ENCODE results near the gene ADAMTS8.
A peak's percentile ranks its signal among the peaks of the same experiment; 100 is the strongest.
"Not testable (repeated sequence)": the region's sequence is repeated elsewhere in the genome, so short reads cannot be mapped to it uniquely, and the experiment has no call there.

ADAMTS8 gene

GRCh38 chr11:130438401-130439159 lies 10.2 kb upstream of the ADAMTS8 start:
- FAIRE-seq, result not testable (repeated sequence)

GRCh38 chr11:130437848-130438247 lies 9.4 kb upstream of the ADAMTS8 start:
- no peak for FAIRE-seq

DNA sequence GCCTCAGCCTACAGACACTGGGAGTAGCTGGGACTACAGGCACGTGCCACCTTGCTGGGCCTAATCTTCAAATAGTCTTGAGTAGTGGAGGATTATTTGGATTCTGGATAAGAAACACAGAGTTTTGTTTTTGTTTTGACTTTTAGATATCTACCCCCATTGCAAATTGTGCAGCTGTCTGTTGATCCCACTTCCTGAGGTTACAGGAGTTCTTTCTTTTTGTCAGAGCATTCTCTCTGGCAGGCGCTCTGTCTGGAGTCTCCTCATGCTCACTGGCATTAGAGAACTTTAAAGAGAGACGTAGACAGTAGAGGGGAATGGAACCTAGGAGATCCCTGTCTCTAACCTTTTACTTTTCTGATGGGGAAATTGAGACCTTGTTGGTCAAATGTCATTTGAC lies 7.8 kb upstream of the ADAMTS8 start:
- FAIRE-seq, result no peak

DNA sequence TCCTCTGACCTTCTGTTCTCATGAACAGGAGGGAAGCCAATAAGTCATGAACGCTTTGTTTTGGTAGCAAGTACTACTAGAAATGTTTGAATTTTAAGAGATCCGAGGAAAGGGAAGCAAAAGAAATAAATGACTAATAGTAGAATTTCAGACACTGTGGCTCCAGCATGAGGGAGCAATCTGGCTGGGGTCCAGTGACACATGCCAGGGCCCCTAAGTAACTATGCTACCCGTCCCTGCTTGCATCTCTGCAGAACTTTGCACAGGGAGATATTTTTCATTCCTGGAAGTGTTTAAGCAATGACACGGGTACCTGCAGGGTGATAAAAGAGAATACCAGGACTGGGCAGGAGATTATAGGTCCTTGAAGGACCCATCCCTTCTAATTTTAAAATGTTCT lies 7.3 kb upstream of the ADAMTS8 start:
- no peak for FAIRE-seq

DNA sequence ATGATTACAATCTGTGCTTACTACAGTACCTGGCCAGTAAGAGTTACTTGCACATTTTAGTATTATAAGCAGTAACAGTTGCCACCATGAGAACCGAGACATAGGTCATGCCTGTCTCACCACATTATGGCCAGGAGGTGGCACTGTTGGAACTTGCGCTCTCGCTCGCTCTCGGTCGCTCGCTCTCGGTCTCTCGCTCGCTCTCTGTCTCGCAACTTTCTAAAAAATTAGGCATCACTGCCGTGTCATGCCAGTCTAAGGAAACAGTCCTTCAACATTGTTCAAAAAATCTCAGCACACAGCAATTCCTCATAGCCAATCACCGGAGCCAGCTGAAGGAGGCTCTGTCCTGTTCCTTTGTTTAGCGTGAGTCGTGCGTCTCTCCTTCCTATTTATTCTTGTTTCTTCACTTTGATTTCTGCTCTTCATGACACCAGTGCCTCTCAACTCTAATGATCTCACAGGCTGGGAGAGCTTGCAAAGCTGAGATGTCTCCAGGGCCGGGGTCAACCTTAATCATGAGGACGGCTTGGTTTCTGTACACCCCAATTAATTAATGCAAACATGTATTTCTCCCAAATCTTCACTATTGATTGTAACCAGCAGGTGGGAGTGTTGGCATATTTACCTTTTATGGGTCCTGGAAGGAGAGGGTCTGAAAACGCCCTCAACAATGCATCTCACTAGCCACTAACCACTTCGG lies 6.3 kb upstream of the ADAMTS8 start:
- peak; percentile 91 for FAIRE-seq

GRCh38 chr11:130433357-130433756 lies 4.9 kb upstream of the ADAMTS8 start:
- FAIRE-seq, result no peak

GRCh38 chr11:130431801-130432200 lies 3.4 kb upstream of the ADAMTS8 start:
- no peak for FAIRE-seq

DNA sequence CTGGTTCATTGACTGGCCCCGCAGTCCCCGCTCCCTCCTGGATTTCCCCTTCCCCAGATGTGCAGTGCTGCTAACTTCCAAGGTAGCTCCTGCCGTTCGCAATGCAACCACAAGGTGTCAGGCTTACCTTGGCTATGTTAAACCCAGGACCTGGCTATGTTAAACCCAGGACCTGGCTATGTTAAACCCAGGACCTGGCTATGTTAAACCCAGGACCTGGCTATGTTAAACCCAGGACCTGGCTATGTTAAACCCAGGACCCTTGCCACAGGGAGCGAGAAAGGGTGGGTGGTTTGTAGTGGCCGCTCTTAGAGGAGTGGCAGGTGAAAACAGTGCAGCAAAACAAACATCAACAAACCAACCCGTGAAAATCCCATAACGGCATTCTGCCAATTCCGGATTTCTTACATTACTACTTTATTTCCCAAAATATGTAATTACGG lies 2.9 kb upstream of the ADAMTS8 start:
- no peak for FAIRE-seq

- FAIRE-seq, result no peak
Measured at GRCh38 chr11:130429983-130430382, 1.6 kb upstream of the ADAMTS8 start.

- FAIRE-seq, result no peak
Measured at GRCh38 chr11:130429120-130429681, 792 bp upstream of the ADAMTS8 start.

GRCh38 chr11:130427581-130428315 lies 661 bp downstream of the ADAMTS8 start:
- FAIRE-seq, result no peak

- no peak for FAIRE-seq
Measured at GRCh38 chr11:130426837-130427341, 1.5 kb downstream of the ADAMTS8 start.

DNA sequence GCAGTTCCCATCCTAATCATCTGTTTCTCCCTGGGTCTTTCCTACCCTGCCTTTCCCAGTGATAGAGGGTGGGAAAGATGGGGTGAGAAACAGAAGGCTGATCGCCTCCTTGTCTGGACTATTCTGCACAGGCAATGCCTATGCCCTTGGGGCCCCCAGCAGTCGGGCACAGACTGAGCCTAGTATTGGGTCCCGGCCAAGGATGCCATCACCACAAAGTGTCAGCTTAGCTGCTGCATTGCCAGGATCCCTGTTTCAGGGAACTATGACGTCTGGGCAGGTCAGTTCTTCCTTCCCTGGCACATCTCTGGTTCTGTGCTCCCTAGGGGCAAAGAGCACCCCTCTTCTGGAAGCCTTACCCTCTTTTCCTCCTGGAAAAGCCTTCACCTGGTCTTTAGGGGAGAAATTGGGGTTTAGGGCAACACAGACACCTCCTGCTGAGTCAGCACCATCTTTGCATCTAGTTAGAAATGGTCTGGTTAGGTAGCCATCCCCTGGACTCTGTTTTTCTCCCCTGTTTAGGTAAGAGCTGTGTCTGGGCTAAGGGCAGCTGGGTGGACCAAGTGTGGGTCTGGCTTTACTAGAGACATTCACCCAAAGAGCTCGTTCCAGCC lies 2.1 kb downstream of the ADAMTS8 start:
- no peak for FAIRE-seq

DNA sequence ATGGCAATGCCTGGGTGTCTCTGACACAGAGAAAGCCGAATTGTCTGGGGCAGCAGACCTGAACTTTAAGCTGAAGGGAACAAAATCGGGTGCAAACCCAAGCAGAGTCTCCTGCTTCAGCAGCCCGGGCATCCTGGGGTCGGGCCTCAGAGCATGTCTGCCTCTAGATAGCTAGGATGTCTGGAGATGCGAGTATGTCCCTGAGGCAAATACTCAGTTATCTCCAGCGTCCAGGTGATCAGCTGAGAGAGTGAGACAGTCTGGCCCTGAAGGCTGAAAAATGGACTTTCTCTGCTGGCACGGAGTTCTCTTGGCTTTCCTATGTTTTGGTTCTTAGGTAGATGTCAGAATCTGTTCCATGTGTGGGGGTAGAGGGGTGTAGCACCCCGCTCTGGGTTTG lies 3.3 kb downstream of the ADAMTS8 start:
- FAIRE-seq, result no peak

GRCh38 chr11:130424613-130425140 lies 3.7 kb downstream of the ADAMTS8 start:
- FAIRE-seq, result no peak

GRCh38 chr11:130423541-130424142 lies 4.8 kb downstream of the ADAMTS8 start:
- no peak for FAIRE-seq

DNA sequence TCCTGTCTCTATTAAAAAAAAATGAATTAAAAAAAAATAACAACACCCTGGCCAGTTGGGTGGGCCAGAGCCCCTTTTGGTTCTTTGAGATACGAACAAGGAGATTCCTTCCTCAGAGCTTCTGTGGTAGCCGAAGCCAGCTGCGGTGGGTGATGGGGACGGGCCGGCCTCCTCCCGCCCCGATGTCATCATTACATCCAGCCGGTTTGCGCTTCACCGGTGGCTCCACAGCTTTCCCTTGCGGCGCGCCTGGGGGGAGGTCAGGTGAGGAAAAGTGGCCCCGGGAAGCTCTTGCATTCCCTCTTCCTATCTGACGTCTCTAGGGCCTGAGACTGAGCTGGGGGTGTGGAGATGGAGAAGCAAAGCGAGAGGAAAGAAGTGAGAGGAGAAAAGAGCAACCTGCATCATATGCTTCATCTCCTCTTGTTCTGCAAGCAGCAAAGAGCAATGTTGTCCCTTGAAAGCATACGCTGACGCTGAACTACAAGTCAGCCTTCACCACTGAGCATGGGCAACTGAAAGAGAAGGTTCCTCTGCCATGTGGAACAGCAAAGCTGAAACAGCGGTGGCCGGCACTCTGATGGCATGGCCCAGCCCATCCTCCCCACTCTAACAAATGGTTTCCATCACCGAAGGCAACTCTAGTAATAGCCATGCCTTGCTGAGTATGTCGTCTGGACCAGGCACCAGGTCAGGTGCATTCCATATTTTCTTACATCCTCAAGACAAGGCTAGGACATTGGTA lies 6.0 kb downstream of the ADAMTS8 start:
- FAIRE-seq, result no peak

GRCh38 chr11:130421697-130422096 lies 6.7 kb downstream of the ADAMTS8 start:
- no peak for FAIRE-seq

DNA sequence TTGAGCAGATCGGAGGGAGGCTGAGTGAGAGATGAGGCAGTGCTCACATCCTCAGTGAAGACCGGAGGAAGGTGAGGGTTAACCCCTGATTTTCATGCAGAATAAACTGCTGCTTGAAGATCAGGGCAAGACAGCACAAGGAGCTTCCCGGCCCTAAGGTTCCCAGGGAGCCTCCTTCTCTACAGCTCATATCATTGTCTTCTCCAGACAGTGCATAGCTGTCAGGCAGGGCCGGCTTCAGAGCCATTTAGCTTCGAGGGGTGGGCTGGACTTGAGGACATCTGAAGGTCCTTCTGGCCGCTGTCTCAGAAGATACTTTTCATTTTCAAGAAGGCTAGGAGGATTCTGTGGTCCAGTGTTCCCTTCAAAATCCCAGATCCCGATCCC lies 7.2 kb downstream of the ADAMTS8 start:
- FAIRE-seq, result no peak

DNA sequence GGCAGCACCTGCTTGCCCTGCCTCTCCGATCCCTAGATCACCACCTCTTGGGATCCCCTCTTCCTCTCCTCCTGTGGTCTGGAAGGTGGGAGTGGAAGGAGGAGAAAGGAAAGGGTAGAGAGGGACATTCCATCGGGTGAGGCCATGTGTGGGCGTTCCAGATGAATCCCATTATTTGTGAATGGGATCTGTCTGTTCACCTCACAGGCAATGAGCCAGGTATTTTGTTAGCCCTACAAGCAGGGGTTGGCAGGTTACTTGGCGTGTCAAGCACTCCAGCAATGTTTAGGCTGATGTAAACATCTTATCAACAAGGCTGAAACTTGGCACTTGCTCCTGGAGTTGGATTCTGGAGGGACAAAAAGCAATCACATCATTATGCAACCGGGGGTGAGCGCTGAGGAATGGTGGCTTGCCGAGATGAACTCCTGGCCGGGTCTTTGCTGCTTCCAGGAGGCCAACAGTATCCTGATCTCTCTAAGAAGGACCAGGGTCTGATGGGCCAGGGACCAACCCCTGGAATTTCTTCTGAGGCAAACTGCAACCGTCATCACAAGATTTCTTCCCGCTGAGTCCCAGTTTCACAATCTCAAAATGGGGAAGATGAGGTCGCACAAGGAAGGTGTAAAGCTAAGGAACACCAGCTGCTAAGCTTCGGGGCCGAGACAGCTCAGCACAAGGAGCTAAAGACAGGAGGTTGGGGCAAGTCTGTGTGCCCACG lies 7.8 kb downstream of the ADAMTS8 start:
- no peak for FAIRE-seq

DNA sequence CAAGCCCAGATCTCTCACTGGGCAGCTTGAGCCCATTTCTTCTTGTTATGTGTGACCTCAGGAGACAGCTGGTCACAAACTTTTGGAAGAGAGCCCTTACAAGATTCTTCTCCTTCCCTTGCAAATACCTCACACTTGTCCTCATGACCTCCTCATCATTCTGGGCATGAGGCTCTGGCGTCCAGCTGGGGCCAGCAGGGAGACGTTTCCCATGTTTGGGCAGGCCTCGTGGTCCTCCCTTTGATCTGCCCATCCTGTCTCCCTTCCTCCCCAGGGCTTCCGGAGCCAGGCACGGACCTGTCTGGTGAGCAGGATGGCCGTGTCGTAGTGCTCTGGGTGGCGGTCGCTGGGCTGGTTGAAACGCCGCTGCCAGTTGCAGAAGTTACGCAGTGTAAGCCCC lies 9.7 kb downstream of the ADAMTS8 start:
- FAIRE-seq, result no peak
